H54 (cell line): ENCODE results near the gene GATM.
"Not testable (repeated sequence)": the region's sequence is repeated elsewhere in the genome, so short reads cannot be mapped to it uniquely, and the experiment has no call there.

Source experiments
- DNase-seq: peaks from one replicate; pipeline ENCODE4 v3.0.0; 2011; ENCODE audit warnings: low spot score, mixed read lengths; ENCODE audit not compliant: insufficient read length
- FAIRE-seq: peaks from 3 replicates; lab custom pipeline; 2011; peaks lifted over from hg19 to GRCh38; lab: Jason Lieb, UNC
- POLR2A ChIP-seq: IDR thresholded peaks from 2 replicates; pipeline ENCODE4 v1.6.1; 2011; ENCODE audit warnings: low read depth, mild to moderate bottlenecking, low read length

The GATM gene

DNA sequence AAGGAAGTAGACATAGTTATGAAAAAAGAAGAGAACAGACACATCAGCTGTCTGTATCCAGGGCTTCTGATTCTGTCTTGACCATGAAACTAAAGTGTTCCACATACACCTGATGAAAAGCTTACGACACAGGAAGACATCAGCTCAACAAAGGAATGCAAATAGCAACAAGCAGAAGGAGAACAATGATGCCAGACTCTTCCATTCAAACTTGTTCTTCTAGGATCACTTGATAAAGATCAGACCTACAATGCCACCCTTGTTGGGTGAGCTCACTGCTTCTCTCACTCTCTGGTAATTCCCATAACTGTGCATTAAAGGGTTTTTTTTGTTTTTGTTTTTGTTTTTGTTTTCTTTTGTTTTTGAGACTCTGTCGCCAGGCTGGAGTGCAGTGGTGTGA, 49.7 kb downstream of the GATM start:
- FAIRE-seq = no peak
- TF ChIP-seq POLR2A = no peak
- DNase-seq = no peak

GRCh38 chr15:45326741-45327140, 51.6 kb downstream of the GATM start:
- no peak for FAIRE-seq
- no peak for DNase-seq

GRCh38 chr15:45326280-45326679, 52.1 kb downstream of the GATM start:
- FAIRE-seq = no peak
- TF ChIP-seq POLR2A = no peak
- no peak for DNase-seq

More at GRCh38 chr15:45326741-45327140, 51.6 kb downstream of the GATM start:
- no peak for TF ChIP-seq POLR2A

GRCh38 chr15:45320581-45321205, 57.7 kb downstream of the GATM start:
- no peak for TF ChIP-seq POLR2A
- no peak for DNase-seq
- no peak for FAIRE-seq

- FAIRE-seq (no peak), DNase-seq (no peak)
- TF ChIP-seq POLR2A = no peak
These were observed 58.7 kb downstream of the GATM start for GRCh38 chr15:45319472-45320214.

DNA sequence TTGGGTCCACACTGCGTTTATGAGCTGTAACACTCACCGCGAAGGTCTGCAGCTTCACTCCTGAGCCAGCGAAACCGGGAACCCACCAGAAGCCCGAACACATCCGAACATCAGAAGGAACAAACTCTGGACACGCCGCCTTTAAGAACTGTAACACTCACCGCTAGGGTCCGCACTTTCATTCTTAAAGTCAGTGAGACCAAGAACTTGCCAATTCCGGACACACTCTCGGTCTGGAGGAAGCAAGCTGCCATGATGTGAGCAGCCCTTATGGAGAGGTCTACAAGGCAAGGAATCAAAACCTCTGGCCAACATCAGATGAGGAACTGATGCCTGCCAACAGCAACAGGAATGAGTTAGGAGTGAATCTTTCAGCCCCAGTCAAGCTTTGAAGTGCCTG, 63.4 kb downstream of the GATM start:
- DNase-seq = no peak
- TF ChIP-seq POLR2A = no peak
- FAIRE-seq = no peak

DNA sequence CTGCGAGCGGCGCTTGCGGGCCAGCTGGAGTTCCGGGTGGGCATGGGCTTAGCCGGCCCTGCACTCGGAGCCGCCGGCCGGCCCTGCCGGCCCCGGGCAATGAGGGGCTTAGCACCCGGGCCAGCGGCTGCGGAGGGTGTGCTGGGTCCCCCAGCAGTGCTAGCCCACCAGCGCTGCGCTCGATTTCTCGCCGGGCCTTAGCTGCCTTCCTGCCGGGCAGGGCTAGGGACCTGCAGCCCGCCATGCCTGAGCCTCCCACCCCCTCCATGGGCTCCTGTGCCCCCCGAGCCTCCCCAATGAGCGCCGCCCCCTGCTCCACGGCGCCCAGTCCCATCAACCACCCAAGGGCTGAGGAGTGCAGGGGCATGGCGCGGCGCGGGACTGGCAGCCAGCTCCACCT, 64.2 kb downstream of the GATM start:
- DNase-seq, FAIRE-seq: not testable (repeated sequence)
